ENCODE results near the gene PLEKHG3.

Gene PLEKHG3

GRCh38 chr14:64681796-64682710 is 22.2 kb upstream of the PLEKHG3 start:
- TF ChIP-seq RAD21 (IDR thresholded peaks at IDR 0.05; ENCODE audit: low read depth) (0 out of 2 replicates have a peak, but pooled peaks have one; percentile 1), TAF1 (IDR thresholded peaks at IDR 0.05; ENCODE audit: low read depth) (no peak), ZBTB7A (IDR thresholded peaks at IDR 0.05; ENCODE audit: low read depth) (peak; percentile 61), CEBPB (IDR thresholded peaks at IDR 0.05) (no peak), NFIC (IDR thresholded peaks at IDR 0.05) (peak; percentile 53), USF1 (IDR thresholded peaks at IDR 0.05) (no peak), EGR1 (IDR thresholded peaks at IDR 0.05) (no peak), TEAD4 (IDR thresholded peaks at IDR 0.05) (peak; percentile 16; the same call in 1 of the 2 replicates), MAX (IDR thresholded peaks at IDR 0.05) (peak; percentile 62; the same call in 1 of the 2 replicates)
- TF ChIP-seq, protein P1, sequence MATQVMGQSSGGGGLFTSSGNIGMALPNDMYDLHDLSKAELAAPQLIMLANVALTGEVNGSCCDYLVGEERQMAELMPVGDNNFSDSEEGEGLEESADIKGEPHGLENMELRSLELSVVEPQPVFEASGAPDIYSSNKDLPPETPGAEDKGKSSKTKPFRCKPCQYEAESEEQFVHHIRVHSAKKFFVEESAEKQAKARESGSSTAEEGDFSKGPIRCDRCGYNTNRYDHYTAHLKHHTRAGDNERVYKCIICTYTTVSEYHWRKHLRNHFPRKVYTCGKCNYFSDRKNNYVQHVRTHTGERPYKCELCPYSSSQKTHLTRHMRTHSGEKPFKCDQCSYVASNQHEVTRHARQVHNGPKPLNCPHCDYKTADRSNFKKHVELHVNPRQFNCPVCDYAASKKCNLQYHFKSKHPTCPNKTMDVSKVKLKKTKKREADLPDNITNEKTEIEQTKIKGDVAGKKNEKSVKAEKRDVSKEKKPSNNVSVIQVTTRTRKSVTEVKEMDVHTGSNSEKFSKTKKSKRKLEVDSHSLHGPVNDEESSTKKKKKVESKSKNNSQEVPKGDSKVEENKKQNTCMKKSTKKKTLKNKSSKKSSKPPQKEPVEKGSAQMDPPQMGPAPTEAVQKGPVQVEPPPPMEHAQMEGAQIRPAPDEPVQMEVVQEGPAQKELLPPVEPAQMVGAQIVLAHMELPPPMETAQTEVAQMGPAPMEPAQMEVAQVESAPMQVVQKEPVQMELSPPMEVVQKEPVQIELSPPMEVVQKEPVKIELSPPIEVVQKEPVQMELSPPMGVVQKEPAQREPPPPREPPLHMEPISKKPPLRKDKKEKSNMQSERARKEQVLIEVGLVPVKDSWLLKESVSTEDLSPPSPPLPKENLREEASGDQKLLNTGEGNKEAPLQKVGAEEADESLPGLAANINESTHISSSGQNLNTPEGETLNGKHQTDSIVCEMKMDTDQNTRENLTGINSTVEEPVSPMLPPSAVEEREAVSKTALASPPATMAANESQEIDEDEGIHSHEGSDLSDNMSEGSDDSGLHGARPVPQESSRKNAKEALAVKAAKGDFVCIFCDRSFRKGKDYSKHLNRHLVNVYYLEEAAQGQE (IDR thresholded peaks at IDR 0.05; ENCODE audit: low read depth), result no peak

DNA sequence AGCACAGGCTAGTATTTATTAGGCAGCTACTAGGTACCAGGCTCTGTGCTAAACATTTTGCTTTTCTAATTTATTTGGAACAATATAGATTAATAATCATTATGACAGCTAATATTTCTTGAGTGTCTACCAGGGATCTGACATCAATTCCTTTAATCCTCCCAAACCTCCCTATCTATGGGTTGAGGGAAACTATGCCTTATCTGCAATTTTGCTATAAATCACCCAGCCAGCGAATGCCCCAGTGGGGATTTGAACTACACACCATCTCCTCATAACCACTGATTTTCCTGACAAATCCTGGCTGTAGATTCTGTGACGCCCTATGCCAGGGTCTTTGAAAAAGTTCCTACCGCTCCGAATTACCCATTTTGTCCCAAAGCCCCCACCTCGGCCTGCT is 21.4 kb upstream of the PLEKHG3 start:
- TF ChIP-seq CREB1 (IDR thresholded peaks at IDR 0.05; ENCODE audit: low read depth), result no peak
- no peak for TF ChIP-seq FOXM1 (IDR thresholded peaks at IDR 0.05; ENCODE audit: borderline replicate concordance, low read depth)
- no peak for TF ChIP-seq EP300 (IDR thresholded peaks at IDR 0.05; ENCODE audit: borderline replicate concordance)
- TF ChIP-seq NFIC (IDR thresholded peaks at IDR 0.05), result no peak
- no peak for TF ChIP-seq ZBTB7A (IDR thresholded peaks at IDR 0.05; ENCODE audit: low read depth)
- no peak for TF ChIP-seq TCF12 (IDR thresholded peaks at IDR 0.05; ENCODE audit: low read depth)
- TF ChIP-seq MAX (IDR thresholded peaks at IDR 0.05), result no peak
- TF ChIP-seq CEBPB (IDR thresholded peaks at IDR 0.05), result no peak
- no peak for TF ChIP-seq TAF1 (IDR thresholded peaks at IDR 0.05; ENCODE audit: low read depth)
- no peak for TF ChIP-seq RAD21 (IDR thresholded peaks at IDR 0.05; ENCODE audit: low read depth)
- no peak for TF ChIP-seq USF1 (IDR thresholded peaks at IDR 0.05)
- no peak for TF ChIP-seq TEAD4 (IDR thresholded peaks at IDR 0.05)
- TF ChIP-seq, protein P1 (IDR thresholded peaks at IDR 0.05; ENCODE audit: low read depth), result no peak
- no peak for TF ChIP-seq YY1 (IDR thresholded peaks at IDR 0.05; ENCODE audit: low read depth)
- TF ChIP-seq EGR1 (IDR thresholded peaks at IDR 0.05), result no peak

- TF ChIP-seq USF1 (IDR thresholded peaks at IDR 0.05) (no peak), MAX (IDR thresholded peaks at IDR 0.05) (no peak), YY1 (IDR thresholded peaks at IDR 0.05; ENCODE audit: low read depth) (no peak), TEAD4 (IDR thresholded peaks at IDR 0.05) (no peak), CEBPB (IDR thresholded peaks at IDR 0.05) (no peak), CREB1 (IDR thresholded peaks at IDR 0.05; ENCODE audit: low read depth) (no peak), EGR1 (IDR thresholded peaks at IDR 0.05) (no peak), RAD21 (IDR thresholded peaks at IDR 0.05; ENCODE audit: low read depth) (no peak), EP300 (IDR thresholded peaks at IDR 0.05; ENCODE audit: borderline replicate concordance) (no peak), NFIC (IDR thresholded peaks at IDR 0.05) (no peak), TCF12 (IDR thresholded peaks at IDR 0.05; ENCODE audit: low read depth) (no peak), FOXM1 (IDR thresholded peaks at IDR 0.05; ENCODE audit: borderline replicate concordance, low read depth) (no peak)
Measured at GRCh38 chr14:64683264-64683663, 21.0 kb upstream of the PLEKHG3 start.

- TF ChIP-seq NFIC (IDR thresholded peaks at IDR 0.05), result peak; percentile 76
- TF ChIP-seq MAX (IDR thresholded peaks at IDR 0.05), result no peak
Measured at GRCh38 chr14:64684091-64684490, 20.1 kb upstream of the PLEKHG3 start.
